Mucosa of descending colon (tissue), 3 donors: ENCODE results near the gene TFDP1. TPM values are rescaled to one million over a fixed set of nuclear protein-coding genes. Genes with fewer than 3 reads are reported as not detected.
A peak's percentile ranks its signal among the peaks of the same experiment; 100 is the strongest.

Experiments
- ATAC-seq: fragments of 200-7000 bp; cut with Tn5 transposase; one replicate; pipeline ENCODE4 v1.9.1; 2020; ENCODE audit warnings: mild to moderate bottlenecking, moderate library complexity
- DNase-seq, 3 donors: peaks; one replicate each; pipeline ENCODE4 v3.0.0-alpha.2; 2020
- H3K36me3 ChIP-seq: fragments of 200-600 bp; one replicate; pipeline ENCODE4 v1.8.0; 2021; ENCODE audit warnings: low read depth, mild to moderate bottlenecking
- H3K4me1 ChIP-seq: fragments of 200-600 bp; one replicate; pipeline ENCODE4 v1.8.0; 2021; ENCODE audit warnings: low read depth, mild to moderate bottlenecking
- H3K4me3 ChIP-seq: fragments of 200-600 bp; one replicate; pipeline ENCODE4 v1.8.0; 2021; ENCODE audit warnings: mild to moderate bottlenecking
- H3K9me3 ChIP-seq: fragments of 200-600 bp; one replicate; pipeline ENCODE4 v1.8.0; 2021; ENCODE audit warnings: mild to moderate bottlenecking
- CTCF ChIP-seq: fragments of 200-600 bp; IDR thresholded peaks from one replicate; pipeline ENCODE4 v1.8.0; 2022; ENCODE audit warnings: antibody characterized with exemption, mild to moderate bottlenecking
- intact Hi-C, 2 donors: fragments of 100-400 bp; cut with DNase I in 1 of 2; cut with micrococcal nuclease in 1 of 2; formaldehyde crosslinking; loops; one replicate each; pipeline versions ENCODE4 v1.11.0 to v1.11.1; 2022; cut with DNase I, micrococcal nuclease
- total RNA-seq, 3 donors: library from RNA; stranded (reverse); fragmentation: NEBNext Ultra II Directional in 2 of 3; extraction: Animal tissue kit (Norgen Biotek cat#: 25700) in 2 of 3; gene quantifications; one replicate each; pipeline versions ENCODE4 v1.2.1 to v1.2.4, GENCODE V29; 2021 to 2023
- donor health status: DM: no; HTN: no; CAD: no; lungs with moderate emphysema.
- donor health status: DM: no; HTN: no; CAD: no.
- donor health status: DM: no; HTN: yes; CAD: no.

TFDP1 gene
- total RNA-seq, 3 donors from 2014 or later: 52.7 to 66.4 (median 54.3) TPM

- no peak for TF ChIP-seq CTCF
- H3K4me3 ChIP-seq: no peak overlapping the region
- H3K36me3 ChIP-seq: no peaks in the 10 kb centered on the region
- ATAC-seq (no peak), DNase-seq (peak in 2 of 3 donors; percentile 24 to 47)
- no peaks in the 10 kb centered on the region for H3K9me3 ChIP-seq
- intact Hi-C loops: no loop called here
- no peaks in the 10 kb centered on the region for H3K4me1 ChIP-seq
Measured at GRCh38 chr13:113671066-113672001, 86.8 kb downstream of the TFDP1 start.

GRCh38 chr13:113672002-113672651 is 87.6 kb downstream of the TFDP1 start:
- H3K36me3 ChIP-seq: no peaks in the 10 kb centered on the region
- ATAC-seq (no peak), DNase-seq (peak in 1 of 3 donors; percentile 21)
- no peak overlapping the region for H3K4me3 ChIP-seq
- TF ChIP-seq CTCF: no peak
- intact Hi-C loops: no loop called here
- no peaks in the 10 kb centered on the region for H3K9me3 ChIP-seq
- no peaks in the 10 kb centered on the region for H3K4me1 ChIP-seq

Other genes starting within 250 kb of the TFDP1 start
- gene GRTP1, start 220.6 kb upstream of the TFDP1 start, total RNA-seq: 10 to 100 TPM; 31.6 to 64.8 (median 43.3) TPM
- gene ADPRHL1, start 131.3 kb upstream of the TFDP1 start, total RNA-seq: 1 to 10 TPM; 5.1 to 9.2 (median 7.1) TPM
- gene DCUN1D2, start 94.0 kb upstream of the TFDP1 start, total RNA-seq: 10 to 100 TPM; 17.7 to 32.4 (median 22.6) TPM
- under 1 TPM in 1 of 3 donors, not detected in 2; 0.19 TPM for gene ATP4B, start 73.4 kb downstream of the TFDP1 start, total RNA-seq
- gene GRK1, start 82.5 kb downstream of the TFDP1 start, total RNA-seq: under 1 TPM; 0.09 to 0.19 (median 0.09) TPM
- 1 to 10 TPM; 2.9 to 6.6 (median 6.3) TPM for gene TMEM255B, start 174.5 kb downstream of the TFDP1 start, total RNA-seq